ENCODE results near the gene TTC38. TPM values are rescaled to one million over a fixed set of nuclear protein-coding genes. Genes with fewer than 3 reads are reported as not detected.

The TTC38 gene
- total RNA-seq, 1 experiment from 2014 or later = 31.5 TPM

DNA sequence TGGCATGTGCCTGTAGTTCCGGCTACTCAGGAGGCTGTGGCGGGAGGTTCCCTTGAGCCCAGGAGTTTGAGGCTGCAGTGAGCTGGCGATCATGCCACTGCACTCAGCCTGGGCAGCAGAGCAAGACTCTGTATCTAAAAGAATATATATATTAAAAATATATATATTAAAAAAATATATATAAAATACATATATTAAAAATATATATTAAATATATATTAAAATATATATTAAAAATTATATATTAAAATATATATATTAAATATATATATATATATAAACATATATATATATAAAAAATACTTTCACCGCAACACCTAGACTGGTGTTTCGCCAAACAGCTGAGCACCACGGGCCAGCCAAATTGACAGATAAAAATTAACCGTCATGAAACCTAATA lies 8.8 kb downstream of the TTC38 start:
- no peak overlapping the region for H3K4me3 Mint-ChIP-seq
- Histone ChIP-seq H3K23me2 (ENCODE audit: insufficient read length, low read depth, low read length, poor library complexity, severe bottlenecking) (no peaks in the 10 kb centered on the region), H2BK20ac (ENCODE audit: low read depth, low read length, poor library complexity, severe bottlenecking) (no peak overlapping the region), H3K18ac (ENCODE audit: insufficient read length, low read depth, low read length) (no peak overlapping the region), H2BK5ac (ENCODE audit: insufficient read length, low read length) (no peak overlapping the region), H3K4ac (ENCODE audit: low read depth, low read length) (no peak overlapping the region), H2AFZ (ENCODE audit: low read length) (no peak overlapping the region), H3K9me3 (ENCODE audit: control insufficient read depth, low read depth, low read length) (no peaks in the 10 kb centered on the region), H2BK15ac (ENCODE audit: low read depth, low read length) (no peak overlapping the region), H3K23ac (ENCODE audit: insufficient read length, low read depth, low read length) (no peak overlapping the region), H3K79me1 (ENCODE audit: insufficient read depth, low read depth, low read length, poor library complexity, severe bottlenecking) (no peaks in the 10 kb centered on the region), H3K4me1 (ENCODE audit: insufficient read depth, low read length) (no peaks in the 10 kb centered on the region), H4K8ac (replicated peaks; ENCODE audit: insufficient read length, low read depth, low read length) (no peak overlapping the region), H3K27me3 (ENCODE audit: insufficient read depth, low read length) (no peaks in the 10 kb centered on the region), H4K20me1 (ENCODE audit: control insufficient read depth, insufficient read depth, insufficient read length) (no peaks in the 10 kb centered on the region), H4K91ac (ENCODE audit: insufficient read length, low read depth, low read length) (no peak overlapping the region), H4K5ac (ENCODE audit: insufficient read length, low read depth, low read length) (no peak overlapping the region), H3K14ac (ENCODE audit: insufficient read depth, low read length) (no peak overlapping the region), H3K79me2 (ENCODE audit: insufficient read depth, low read length) (no peaks in the 10 kb centered on the region), H2AK5ac (ENCODE audit: insufficient read length, low read length) (no peak overlapping the region), H3K4me2 (ENCODE audit: insufficient read depth, insufficient read length, low read length) (no peak overlapping the region), H3K9ac (ENCODE audit: extremely low read depth, insufficient read length, low read length) (no peak overlapping the region), H3K56ac (ENCODE audit: insufficient read length, low read depth, low read length) (no peak overlapping the region), H3K27ac (ENCODE audit: insufficient read length, low read depth, low read length) (no peak overlapping the region), H3T11ph (ENCODE audit: low read length) (no peak overlapping the region), H2BK120ac (ENCODE audit: low read depth, low read length, poor library complexity, severe bottlenecking) (no peak overlapping the region), H2BK12ac (ENCODE audit: insufficient read length, low read depth, low read length) (no peak overlapping the region)
- DNase-seq = no peak
- peaks cover 0 to 5% of the 10 kb centered on the region in 2 experiments; a peak in 1 of 5 replicates for H3K9me3 Mint-ChIP-seq
- H3K4me1 Mint-ChIP-seq = no peaks in the 10 kb centered on the region
- no peak for TF ChIP-seq CTCF (conservative IDR thresholded peaks at IDR 0.05)
- WGBS (ENCODE audit: extremely low coverage, insufficient read length, low lambda C conversion rate) = no CpG with 5 or more reads among the region's 7 CpGs
- H3K27ac Mint-ChIP-seq = no peak overlapping the region
- H3K36me3 Mint-ChIP-seq (ENCODE audit: insufficient read depth in 1 of 3, low read depth in 3 of 3) = peaks cover 22 to 61% (median 59%) of the 10 kb centered on the region in 3 experiments; a peak in 6 of 7 replicates
- no peaks in the 10 kb centered on the region for H3K27me3 Mint-ChIP-seq (ENCODE audit: low read depth)

Measured in H9 (cell line).